ENCODE measurements around the gene BUD13. TPM values are rescaled to one million over a fixed set of nuclear protein-coding genes. Genes with fewer than 3 reads are reported as not detected.

The BUD13 gene
- total RNA-seq, 4 donors from 2014 or later, result 16.3 to 42.9 (median 20.1) TPM

GRCh38 chr11:116797816-116798215 lies 25.0 kb upstream of the BUD13 start:
- Histone ChIP-seq H3K36me3 (no peaks in the 10 kb centered on the region), H3K4me1 (no peaks in the 10 kb centered on the region), H3K4me3 (no peak overlapping the region), H3K27me3 (no peaks in the 10 kb centered on the region), H3K9me3 (no peaks in the 10 kb centered on the region), H3K27ac (no peak overlapping the region)
- DNase-seq, result no peak
- no peak for TF ChIP-seq CTCF (IDR thresholded peaks at IDR 0.05)
- no peak for TF ChIP-seq POLR2A (IDR thresholded peaks at IDR 0.05)

GRCh38 chr11:116796548-116796947 lies 23.8 kb upstream of the BUD13 start:
- TF ChIP-seq POLR2A (IDR thresholded peaks at IDR 0.05) (no peak), CTCF (IDR thresholded peaks at IDR 0.05) (no peak)
- Histone ChIP-seq H3K27ac (no peak overlapping the region), H3K9me3 (no peaks in the 10 kb centered on the region), H3K36me3 (no peaks in the 10 kb centered on the region), H3K4me1 (peaks cover 0 to 3% (median 0%) of the 10 kb centered on the region in 4 donors), H3K4me3 (no peak overlapping the region), H3K27me3 (no peaks in the 10 kb centered on the region)
- DNase-seq, result no peak

- no peaks in the 10 kb centered on the region for H3K27me3 ChIP-seq
- H3K9me3 ChIP-seq, result no peaks in the 10 kb centered on the region
- H3K4me3 ChIP-seq, result no peak overlapping the region
- H3K4me1 ChIP-seq, result peaks cover 0 to 6% (median 0%) of the 10 kb centered on the region in 4 donors
- TF ChIP-seq CTCF (IDR thresholded peaks at IDR 0.05) (no peak), POLR2A (IDR thresholded peaks at IDR 0.05) (no peak)
- H3K36me3 ChIP-seq, result no peaks in the 10 kb centered on the region
- no peak for DNase-seq
- no peak overlapping the region for H3K27ac ChIP-seq
Observed at GRCh38 chr11:116794851-116795250, 22.1 kb upstream of the BUD13 start.

- Histone ChIP-seq H3K27me3 (no peaks in the 10 kb centered on the region), H3K9me3 (no peaks in the 10 kb centered on the region), H3K4me3 (no peak overlapping the region), H3K27ac (no peak overlapping the region), H3K4me1 (peaks cover 0 to 6% (median 0%) of the 10 kb centered on the region in 4 donors), H3K36me3 (no peaks in the 10 kb centered on the region)
- no peak for DNase-seq
- no peak for TF ChIP-seq CTCF (IDR thresholded peaks at IDR 0.05)
- no peak for TF ChIP-seq POLR2A (IDR thresholded peaks at IDR 0.05)
Observed at GRCh38 chr11:116793772-116794097, 20.9 kb upstream of the BUD13 start.

- no peak for TF ChIP-seq POLR2A (IDR thresholded peaks at IDR 0.05)
- no peak for TF ChIP-seq CTCF (IDR thresholded peaks at IDR 0.05)
- Histone ChIP-seq H3K36me3 (no peaks in the 10 kb centered on the region), H3K4me1 (peaks cover 0 to 6% (median 3%) of the 10 kb centered on the region in 4 donors), H3K27me3 (no peaks in the 10 kb centered on the region), H3K4me3 (no peak overlapping the region), H3K27ac (no peak overlapping the region), H3K9me3 (no peaks in the 10 kb centered on the region)
- no peak for DNase-seq
Observed at GRCh38 chr11:116792869-116793771, 20.3 kb upstream of the BUD13 start.

Data from Peyer's patch (tissue), 4 donors.